ENCODE measurements around the gene TTC28.

TTC28 gene

DNA sequence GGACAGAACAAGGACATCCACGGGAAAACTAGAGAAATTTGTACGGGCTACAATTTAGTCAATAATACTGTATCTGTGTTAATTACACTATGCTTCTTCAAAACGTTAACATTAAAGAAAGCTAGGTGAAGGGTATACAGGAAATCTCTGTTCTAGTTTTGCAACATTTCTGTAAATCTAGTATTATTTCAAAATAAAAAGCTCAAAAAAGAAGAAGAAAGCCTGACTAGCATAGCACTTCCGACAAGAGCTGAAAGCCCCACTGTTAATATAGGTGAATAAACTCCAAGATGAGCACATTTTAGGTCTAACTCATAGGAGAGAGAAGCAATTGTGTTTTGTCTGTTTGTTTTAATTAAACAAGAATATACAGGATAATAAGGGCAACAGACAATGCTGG is 299.7 kb downstream of the TTC28 start:
- DNase-seq (ENCODE audit: low spot score): no peak
- in situ Hi-C loops (cut with MboI; ENCODE audit: low sequenced_read_pairs, unreplicated experiment): no loop called here
- TF ChIP-seq, protein P1, sequence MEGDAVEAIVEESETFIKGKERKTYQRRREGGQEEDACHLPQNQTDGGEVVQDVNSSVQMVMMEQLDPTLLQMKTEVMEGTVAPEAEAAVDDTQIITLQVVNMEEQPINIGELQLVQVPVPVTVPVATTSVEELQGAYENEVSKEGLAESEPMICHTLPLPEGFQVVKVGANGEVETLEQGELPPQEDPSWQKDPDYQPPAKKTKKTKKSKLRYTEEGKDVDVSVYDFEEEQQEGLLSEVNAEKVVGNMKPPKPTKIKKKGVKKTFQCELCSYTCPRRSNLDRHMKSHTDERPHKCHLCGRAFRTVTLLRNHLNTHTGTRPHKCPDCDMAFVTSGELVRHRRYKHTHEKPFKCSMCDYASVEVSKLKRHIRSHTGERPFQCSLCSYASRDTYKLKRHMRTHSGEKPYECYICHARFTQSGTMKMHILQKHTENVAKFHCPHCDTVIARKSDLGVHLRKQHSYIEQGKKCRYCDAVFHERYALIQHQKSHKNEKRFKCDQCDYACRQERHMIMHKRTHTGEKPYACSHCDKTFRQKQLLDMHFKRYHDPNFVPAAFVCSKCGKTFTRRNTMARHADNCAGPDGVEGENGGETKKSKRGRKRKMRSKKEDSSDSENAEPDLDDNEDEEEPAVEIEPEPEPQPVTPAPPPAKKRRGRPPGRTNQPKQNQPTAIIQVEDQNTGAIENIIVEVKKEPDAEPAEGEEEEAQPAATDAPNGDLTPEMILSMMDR (IDR thresholded peaks at IDR 0.05; ENCODE audit: borderline replicate concordance, control extremely low read depth, extremely low read depth, insufficient read depth, missing control alignments): no peak

- TF ChIP-seq, protein P1 (IDR thresholded peaks at IDR 0.05; ENCODE audit: borderline replicate concordance, control extremely low read depth, extremely low read depth, insufficient read depth, missing control alignments): no peak
- in situ Hi-C loops (cut with MboI; ENCODE audit: low sequenced_read_pairs, unreplicated experiment): no loop called here
- DNase-seq (ENCODE audit: low spot score): no peak
Measured at GRCh38 chr22:28379075-28379779, 300.4 kb downstream of the TTC28 start.

GRCh38 chr22:28375761-28376534 is 303.7 kb downstream of the TTC28 start:
- in situ Hi-C loops (cut with MboI; ENCODE audit: low sequenced_read_pairs, unreplicated experiment): no loop called here
- no peak for DNase-seq (ENCODE audit: low spot score)
- TF ChIP-seq, protein P1 (IDR thresholded peaks at IDR 0.05; ENCODE audit: borderline replicate concordance, control extremely low read depth, extremely low read depth, insufficient read depth, missing control alignments): no peak

GRCh38 chr22:28373831-28374230 is 305.8 kb downstream of the TTC28 start:
- TF ChIP-seq, protein P1 (IDR thresholded peaks at IDR 0.05; ENCODE audit: borderline replicate concordance, control extremely low read depth, extremely low read depth, insufficient read depth, missing control alignments): no peak
- DNase-seq (ENCODE audit: low spot score): no peak
- in situ Hi-C loops (cut with MboI; ENCODE audit: low sequenced_read_pairs, unreplicated experiment): no loop called here

GRCh38 chr22:28369854-28370253 is 309.8 kb downstream of the TTC28 start:
- no peak for DNase-seq (ENCODE audit: low spot score)
- in situ Hi-C loops (cut with MboI; ENCODE audit: low sequenced_read_pairs, unreplicated experiment): no loop called here
- TF ChIP-seq, protein P1 (IDR thresholded peaks at IDR 0.05; ENCODE audit: borderline replicate concordance, control extremely low read depth, extremely low read depth, insufficient read depth, missing control alignments): no peak

DNA sequence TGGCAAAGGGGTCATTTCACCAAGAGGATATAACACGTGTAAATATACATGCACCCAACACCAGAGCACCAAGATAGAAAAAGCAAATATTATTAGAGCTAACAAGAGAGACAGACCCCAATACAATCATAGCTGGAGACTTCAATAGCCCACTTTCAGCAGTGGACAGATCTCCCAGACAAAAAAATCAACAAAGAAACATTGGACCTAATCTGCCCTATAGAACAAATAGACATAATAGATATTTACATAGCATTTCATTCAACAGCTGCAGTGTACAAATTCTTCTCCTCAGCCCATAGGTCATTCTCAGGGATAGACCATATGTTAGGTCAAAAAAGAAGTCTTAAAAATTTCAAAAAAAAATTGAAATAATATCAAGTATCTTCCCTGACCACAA is 312.8 kb downstream of the TTC28 start:
- TF ChIP-seq, protein P1 (IDR thresholded peaks at IDR 0.05; ENCODE audit: borderline replicate concordance, control extremely low read depth, extremely low read depth, insufficient read depth, missing control alignments): no peak
- in situ Hi-C loops (cut with MboI; ENCODE audit: low sequenced_read_pairs, unreplicated experiment): no loop called here
- no peak for DNase-seq (ENCODE audit: low spot score)
